ENCODE data around the gene GTF2F2. TPM values are rescaled to one million over a fixed set of nuclear protein-coding genes. Genes with fewer than 3 reads are reported as not detected.

GTF2F2 gene
- total RNA-seq, 4 donors from 2014 or later = 11.5 to 16.9 (median 13.3) TPM

GRCh38 chr13:45220403-45220802 lies 100.1 kb downstream of the GTF2F2 start:
- TF ChIP-seq CTCF (IDR thresholded peaks at IDR 0.05 in 4 of 5, conservative IDR thresholded peaks at IDR 0.05 in 1 of 5) (no peak), POLR2A (IDR thresholded peaks at IDR 0.05) (no peak)
- no peaks in the 10 kb centered on the region for H3K36me3 ChIP-seq
- ATAC-seq (no peak), DNase-seq (no peak)
- no peaks in the 10 kb centered on the region for H3K9me3 ChIP-seq
- no peaks in the 10 kb centered on the region for H3K27me3 ChIP-seq
- H3K4me3 ChIP-seq = no peak overlapping the region
- peak overlapping the region in 2 of 4 donors; percentile 74 to 77 for H3K27ac ChIP-seq
- peaks cover 19 to 29% of the 10 kb centered on the region in 2 donors for H3K4me1 ChIP-seq
- intact Hi-C loops (cut with DNase I; ENCODE audit: low total_unique reads) = no loop called here
- in situ Hi-C loops (cut with MboI; ENCODE audit: low sequenced_read_pairs in 4 of 4) = no loop called here

- H3K4me1 ChIP-seq = peaks cover 27 to 36% of the 10 kb centered on the region in 2 donors
- TF ChIP-seq CTCF (IDR thresholded peaks at IDR 0.05 in 4 of 5, conservative IDR thresholded peaks at IDR 0.05 in 1 of 5) (no peak), POLR2A (IDR thresholded peaks at IDR 0.05) (no peak)
- H3K4me3 ChIP-seq = no peak overlapping the region
- H3K9me3 ChIP-seq = no peaks in the 10 kb centered on the region
- no peaks in the 10 kb centered on the region for H3K36me3 ChIP-seq
- no peak for ATAC-seq
- H3K27ac ChIP-seq = no peak overlapping the region
- no peak for DNase-seq
- no peaks in the 10 kb centered on the region for H3K27me3 ChIP-seq
- in situ Hi-C loops (cut with MboI; ENCODE audit: low sequenced_read_pairs in 4 of 4) (no loop called here), intact Hi-C loops (cut with DNase I; ENCODE audit: low total_unique reads) (no loop called here)
Measured at GRCh38 chr13:45222516-45222915, 102.2 kb downstream of the GTF2F2 start.

DNA sequence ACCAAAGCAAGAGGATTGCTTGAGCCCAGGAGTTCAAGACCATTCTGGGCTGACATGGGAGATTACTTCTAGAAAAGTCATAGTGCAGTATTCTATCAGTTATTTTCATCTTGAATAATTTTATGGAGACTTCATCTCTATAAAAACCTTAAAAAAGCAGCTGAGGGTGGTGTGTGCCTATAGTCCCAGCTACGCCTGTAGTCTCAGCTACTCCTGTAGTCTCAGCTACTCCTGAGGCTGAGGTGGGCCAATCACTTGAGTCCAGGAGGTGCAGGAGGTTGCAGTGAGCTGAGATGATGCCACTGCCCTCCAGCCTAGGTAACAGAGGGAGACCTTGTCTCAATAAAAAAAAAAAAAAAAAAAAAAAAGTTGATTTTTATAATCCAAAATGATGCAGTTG lies 102.6 kb downstream of the GTF2F2 start:
- ATAC-seq (no peak), DNase-seq (no peak)
- Histone ChIP-seq H3K4me1 (peaks cover 23 to 34% of the 10 kb centered on the region in 2 donors), H3K27me3 (no peaks in the 10 kb centered on the region), H3K36me3 (no peaks in the 10 kb centered on the region), H3K9me3 (no peaks in the 10 kb centered on the region), H3K4me3 (no peak overlapping the region), H3K27ac (no peak overlapping the region)
- in situ Hi-C loops (cut with MboI; ENCODE audit: low sequenced_read_pairs in 4 of 4) (no loop called here), intact Hi-C loops (cut with DNase I; ENCODE audit: low total_unique reads) (no loop called here)
- no peak for TF ChIP-seq CTCF (IDR thresholded peaks at IDR 0.05 in 4 of 5, conservative IDR thresholded peaks at IDR 0.05 in 1 of 5)
- no peak for TF ChIP-seq POLR2A (IDR thresholded peaks at IDR 0.05)

DNA sequence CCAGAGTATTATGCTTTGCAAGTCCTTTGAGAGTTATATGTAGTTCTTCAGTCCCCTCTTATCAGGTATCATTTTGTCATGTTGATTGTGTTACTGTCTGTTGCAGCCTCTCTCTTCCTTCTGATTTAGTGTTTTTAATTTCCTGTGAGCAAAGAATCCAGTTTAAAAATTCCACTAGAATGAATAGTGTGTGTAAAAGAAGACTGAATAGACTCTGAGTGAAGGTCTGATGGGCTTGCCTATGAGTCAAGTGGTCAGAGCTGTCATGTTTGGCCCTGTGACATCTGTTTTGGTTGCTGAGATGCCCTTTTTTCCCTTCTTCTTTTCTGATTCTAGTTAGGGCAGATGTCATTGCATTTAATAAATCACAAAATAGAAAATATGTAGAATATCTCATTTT lies 103.9 kb downstream of the GTF2F2 start:
- no peak for ATAC-seq

More for the DNA sequence above, 103.9 kb downstream of the GTF2F2 start:
- intact Hi-C loops (cut with DNase I; ENCODE audit: low total_unique reads) (no loop called here), in situ Hi-C loops (cut with MboI; ENCODE audit: low sequenced_read_pairs in 4 of 4) (no loop called here)
- H3K9me3 ChIP-seq = no peaks in the 10 kb centered on the region
- H3K4me1 ChIP-seq = peaks cover 10 to 21% of the 10 kb centered on the region in 2 donors
- H3K36me3 ChIP-seq = no peaks in the 10 kb centered on the region
- DNase-seq = no peak
- no peaks in the 10 kb centered on the region for H3K27me3 ChIP-seq
- H3K27ac ChIP-seq = no peak overlapping the region
- no peak overlapping the region for H3K4me3 ChIP-seq
- no peak for TF ChIP-seq POLR2A (IDR thresholded peaks at IDR 0.05)
- no peak for TF ChIP-seq CTCF (IDR thresholded peaks at IDR 0.05 in 4 of 5, conservative IDR thresholded peaks at IDR 0.05 in 1 of 5)
